GM23338 (cell line): ENCODE results near the gene PHF20. TPM values are rescaled to one million over a fixed set of nuclear protein-coding genes. Genes with fewer than 3 reads are reported as not detected.

ENCODE experiments used
- ATAC-seq: fragments of 200-7000 bp; cut with Tn5 transposase; 3 replicates; pipeline ENCODE4 v1.9.1; 2020
- DNase-seq: peaks from one replicate; pipeline ENCODE4 v3.0.0-alpha.2; 2015; ENCODE audit warnings: low spot score
- H2AFZ ChIP-seq: fragments of 200-600 bp; sonication (generic); 2 replicates; pipeline ENCODE4 v1.8.0; 2016; ENCODE audit warnings: antibody characterized with exemption, mild to moderate bottlenecking, moderate library complexity
- H3F3A ChIP-seq: fragments of 200-600 bp; sonication (generic); replicated peaks from 2 replicates; pipeline ENCODE4 v1.8.0; 2017; ENCODE audit warnings: antibody characterized with exemption, mixed run types, low read depth
- H3K27ac ChIP-seq: fragments of 200-600 bp; sonication (generic); 2 replicates; pipeline ENCODE4 v1.6.1; 2016; ENCODE audit warnings: low read depth
- H3K27me3 ChIP-seq: fragments of 200-600 bp; sonication (generic); 2 replicates; pipeline ENCODE4 v1.8.0; 2016; ENCODE audit warnings: mild to moderate bottlenecking, mixed run types, moderate library complexity; ENCODE audit not compliant: insufficient read depth
- H3K36me3 ChIP-seq: fragments of 200-600 bp; sonication (generic); 2 replicates; pipeline ENCODE4 v1.8.0; 2016; ENCODE audit warnings: mild to moderate bottlenecking; ENCODE audit not compliant: insufficient read depth
- H3K4me1 ChIP-seq: fragments of 200-600 bp; sonication (generic); 2 replicates; pipeline ENCODE4 v1.8.0; 2016; ENCODE audit warnings: mild to moderate bottlenecking, moderate library complexity; ENCODE audit not compliant: insufficient read depth
- H3K4me2 ChIP-seq: fragments of 200-600 bp; sonication (generic); 2 replicates; pipeline ENCODE4 v1.7.1; 2017; ENCODE audit warnings: mixed run types
- H3K4me3 ChIP-seq: fragments of 200-600 bp; sonication (generic); 2 replicates; pipeline ENCODE4 v1.6.1; 2016; ENCODE audit warnings: mixed run types
- H3K79me2 ChIP-seq: fragments of 200-600 bp; sonication (generic); replicated peaks from 2 replicates; pipeline ENCODE4 v1.8.0; 2017; ENCODE audit warnings: mild to moderate bottlenecking; ENCODE audit not compliant: insufficient read depth
- H3K9me2 ChIP-seq: fragments of 200-600 bp; sonication (generic); 2 replicates; pipeline ENCODE4 v1.8.0; 2017; ENCODE audit not compliant: insufficient read depth
- H4K20me1 ChIP-seq: fragments of 200-600 bp; sonication (generic); replicated peaks from 2 replicates; pipeline ENCODE4 v1.8.0; 2017; ENCODE audit warnings: mild to moderate bottlenecking; ENCODE audit not compliant: insufficient read depth
- H3K27ac Mint-ChIP-seq: 2 replicates; pipeline ENCODE4 v1.8.0; 2020; ENCODE audit warnings: inconsistent platforms, mild to moderate bottlenecking, moderate library complexity, mixed read lengths
- H3K27me3 Mint-ChIP-seq: 3 replicates; pipeline ENCODE4 v1.8.0; 2022; ENCODE audit warnings: low read depth, mild to moderate bottlenecking, moderate library complexity, mixed read lengths, inconsistent platforms; ENCODE audit not compliant: insufficient read depth, poor library complexity
- H3K36me3 Mint-ChIP-seq: 3 replicates; pipeline ENCODE4 v1.8.0; 2021; ENCODE audit warnings: low read depth, mild to moderate bottlenecking, inconsistent platforms, moderate library complexity, mixed read lengths
- H3K4me1 Mint-ChIP-seq: 3 replicates; pipeline ENCODE4 v1.8.0; 2020; ENCODE audit warnings: mild to moderate bottlenecking, inconsistent platforms, mixed read lengths
- H3K4me3 Mint-ChIP-seq: 3 replicates; pipeline ENCODE4 v1.8.0; 2021; ENCODE audit warnings: moderate library complexity, mild to moderate bottlenecking, inconsistent platforms, mixed read lengths
- H3K9me3 Mint-ChIP-seq: 3 replicates; pipeline ENCODE4 v1.8.0; 2020; ENCODE audit warnings: moderate library complexity, mild to moderate bottlenecking, inconsistent platforms, mixed read lengths
- CREB1 ChIP-seq: fragments of 250-450 bp; sonication (Bioruptor Pico); IDR thresholded peaks from 2 replicates; pipeline ENCODE4 v1.5.0; 2020; ENCODE audit warnings: low read depth, mild to moderate bottlenecking, moderate library complexity
- EZH2 ChIP-seq: fragments of 200-600 bp; sonication (generic); IDR thresholded peaks from one replicate; pipeline ENCODE4 v1.8.0; 2017; ENCODE audit warnings: antibody characterized with exemption, mild to moderate bottlenecking, low read depth; ENCODE audit not compliant: unreplicated experiment
- EZH2phosphoT487 ChIP-seq: fragments of 200-600 bp; sonication (generic); IDR thresholded peaks from one replicate; pipeline ENCODE4 v1.8.1; 2018; ENCODE audit warnings: antibody characterized with exemption; ENCODE audit not compliant: unreplicated experiment
- JUNB ChIP-seq: IDR thresholded peaks from one replicate; pipeline ENCODE4 v1.6.1; 2016; ENCODE audit warnings: antibody characterized with exemption; ENCODE audit not compliant: unreplicated experiment
- NANOG ChIP-seq: IDR thresholded peaks from 2 replicates; pipeline ENCODE4 v1.6.1; 2016; ENCODE audit warnings: antibody characterized with exemption, borderline replicate concordance
- POLR2AphosphoS5 ChIP-seq: IDR thresholded peaks from 2 replicates; pipeline ENCODE4 v1.6.1; 2016; ENCODE audit warnings: antibody characterized with exemption, low read depth
- STAT1 ChIP-seq: IDR thresholded peaks from one replicate; pipeline ENCODE4 v1.6.1; 2016; ENCODE audit warnings: antibody characterized with exemption; ENCODE audit not compliant: unreplicated experiment
- ZNF114 ChIP-seq: fragments of 250-450 bp; sonication (Bioruptor Pico); IDR thresholded peaks from 2 replicates; pipeline ENCODE4 v1.5.0; 2020; ENCODE audit warnings: mild to moderate bottlenecking, moderate library complexity
- ZNF331 ChIP-seq: fragments of 250-450 bp; sonication (Bioruptor Pico); IDR thresholded peaks from 2 replicates; pipeline ENCODE4 v1.5.0; 2020; ENCODE audit warnings: low read depth, mild to moderate bottlenecking, moderate library complexity
- polyA plus RNA-seq: library from polyadenylated mRNA; unstranded; fragments of >200 nt; fragmentation: Nextera tagmentation; extraction: Ambion mirVana; gene quantifications from 2 replicates; pipeline ENCODE4 v1.2.1, GENCODE V29; 2016
- total RNA-seq: library from RNA; depleted of rRNA; stranded (reverse); fragments of >200 nt; shearing (Covaris generic); gene quantifications from 2 replicates; pipeline ENCODE4 v1.2.3, GENCODE V29; 2014
- TF ChIP-seq, protein P1 (sequence below): IDR thresholded peaks from 2 replicates; pipeline ENCODE4 v1.6.1; 2016; ENCODE audit warnings: antibody characterized with exemption
- TF ChIP-seq, protein P2 (sequence below): fragments of 250-450 bp; sonication (Bioruptor Pico); IDR thresholded peaks from 2 replicates; pipeline ENCODE4 v1.5.0; 2020; ENCODE audit warnings: mild to moderate bottlenecking, moderate library complexity
- TF ChIP-seq, protein P3 (sequence below): IDR thresholded peaks from one replicate; pipeline ENCODE4 v1.6.1; 2018; ENCODE audit warnings: antibody characterized with exemption; ENCODE audit not compliant: unreplicated experiment
- TF ChIP-seq, protein P4 (sequence below), 2 experiments: fragments of 200-600 bp in 1 of 2; sonication (generic) in 1 of 2; conservative IDR thresholded peaks; 2 replicates each; pipeline versions ENCODE4 v1.5.1 to v1.6.1; 2016 to 2017; ENCODE audit warnings: antibody characterized with exemption in 2 of 2, low read depth in 2 of 2, mild to moderate bottlenecking in 2 of 2, moderate library complexity in 1 of 2

Gene PHF20
- total and polyA plus RNA-seq, 2 experiments from 2014 or later, result 71.8 to 103 TPM

DNA sequence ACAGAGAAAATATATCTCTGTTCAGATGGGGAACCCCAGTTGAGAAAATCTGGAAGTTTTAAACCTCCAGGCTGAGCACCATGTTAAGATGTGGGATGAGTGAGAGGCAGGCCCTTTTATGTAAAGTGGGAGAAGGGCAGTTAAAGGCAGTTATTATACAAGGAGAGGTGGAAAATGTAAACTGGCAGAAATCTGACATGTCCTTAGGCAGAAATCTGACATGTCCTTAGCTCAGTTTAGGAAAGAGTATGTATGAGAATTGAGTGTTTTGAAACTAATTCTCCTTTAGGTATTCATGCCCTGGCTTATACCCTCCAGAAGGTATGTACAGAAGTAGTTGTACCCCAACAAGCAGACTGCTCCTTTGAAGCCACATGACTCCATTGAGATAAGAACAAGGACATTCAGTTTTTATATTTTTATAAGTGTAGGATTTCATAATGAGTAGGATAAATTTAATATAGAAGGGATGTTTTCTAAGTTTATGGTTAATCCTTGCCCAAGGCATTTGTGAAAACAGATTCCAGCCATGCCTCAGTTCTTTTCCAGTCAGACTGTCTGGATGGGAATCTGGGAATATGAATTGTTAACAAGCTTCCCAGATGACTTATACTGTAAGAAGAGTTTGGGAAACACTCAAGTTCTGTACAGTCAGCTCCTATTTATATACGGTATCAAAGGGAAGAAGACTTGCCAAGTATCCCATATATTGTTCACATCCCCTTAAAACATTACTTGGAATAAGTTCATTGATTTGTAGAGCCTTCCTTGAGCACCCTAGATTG, 94.8 kb downstream of the PHF20 start:
- ATAC-seq (no peak), DNase-seq (no peak)
- Mint-ChIP-seq H3K4me1 (no peaks in the 10 kb centered on the region), H3K27me3 (peaks cover 1% of the 10 kb centered on the region), H3K4me3 (no peak overlapping the region), H3K27ac (no peak overlapping the region), H3K36me3 (peaks cover 5% of the 10 kb centered on the region; the same call in 2 of the 3 replicates), H3K9me3 (no peaks in the 10 kb centered on the region)
- H3F3A ChIP-seq, result no peaks in the 10 kb centered on the region
- no peaks in the 10 kb centered on the region for H3K4me1 ChIP-seq
- H3K36me3 ChIP-seq, result no peaks in the 10 kb centered on the region
- no peak overlapping the region for H3K4me2 ChIP-seq
- no peak overlapping the region for H3K27ac ChIP-seq
- H2AFZ ChIP-seq, result no peak overlapping the region
- no peaks in the 10 kb centered on the region for H3K9me2 ChIP-seq
- no peaks in the 10 kb centered on the region for H3K27me3 ChIP-seq
- TF ChIP-seq POLR2AphosphoS5 (no peak), ZNF331 (CRISPR knock-in tag) (no peak), NANOG (no peak), JUNB (no peak), EZH2phosphoT487 (no peak), CREB1 (CRISPR knock-in tag) (no peak), EZH2 (no peak), STAT1 (no peak), ZNF114 (CRISPR knock-in tag) (no peak)
- TF ChIP-seq, protein P1, sequence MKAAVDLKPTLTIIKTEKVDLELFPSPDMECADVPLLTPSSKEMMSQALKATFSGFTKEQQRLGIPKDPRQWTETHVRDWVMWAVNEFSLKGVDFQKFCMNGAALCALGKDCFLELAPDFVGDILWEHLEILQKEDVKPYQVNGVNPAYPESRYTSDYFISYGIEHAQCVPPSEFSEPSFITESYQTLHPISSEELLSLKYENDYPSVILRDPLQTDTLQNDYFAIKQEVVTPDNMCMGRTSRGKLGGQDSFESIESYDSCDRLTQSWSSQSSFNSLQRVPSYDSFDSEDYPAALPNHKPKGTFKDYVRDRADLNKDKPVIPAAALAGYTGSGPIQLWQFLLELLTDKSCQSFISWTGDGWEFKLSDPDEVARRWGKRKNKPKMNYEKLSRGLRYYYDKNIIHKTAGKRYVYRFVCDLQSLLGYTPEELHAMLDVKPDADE, result no peak
- TF ChIP-seq, protein P2, sequence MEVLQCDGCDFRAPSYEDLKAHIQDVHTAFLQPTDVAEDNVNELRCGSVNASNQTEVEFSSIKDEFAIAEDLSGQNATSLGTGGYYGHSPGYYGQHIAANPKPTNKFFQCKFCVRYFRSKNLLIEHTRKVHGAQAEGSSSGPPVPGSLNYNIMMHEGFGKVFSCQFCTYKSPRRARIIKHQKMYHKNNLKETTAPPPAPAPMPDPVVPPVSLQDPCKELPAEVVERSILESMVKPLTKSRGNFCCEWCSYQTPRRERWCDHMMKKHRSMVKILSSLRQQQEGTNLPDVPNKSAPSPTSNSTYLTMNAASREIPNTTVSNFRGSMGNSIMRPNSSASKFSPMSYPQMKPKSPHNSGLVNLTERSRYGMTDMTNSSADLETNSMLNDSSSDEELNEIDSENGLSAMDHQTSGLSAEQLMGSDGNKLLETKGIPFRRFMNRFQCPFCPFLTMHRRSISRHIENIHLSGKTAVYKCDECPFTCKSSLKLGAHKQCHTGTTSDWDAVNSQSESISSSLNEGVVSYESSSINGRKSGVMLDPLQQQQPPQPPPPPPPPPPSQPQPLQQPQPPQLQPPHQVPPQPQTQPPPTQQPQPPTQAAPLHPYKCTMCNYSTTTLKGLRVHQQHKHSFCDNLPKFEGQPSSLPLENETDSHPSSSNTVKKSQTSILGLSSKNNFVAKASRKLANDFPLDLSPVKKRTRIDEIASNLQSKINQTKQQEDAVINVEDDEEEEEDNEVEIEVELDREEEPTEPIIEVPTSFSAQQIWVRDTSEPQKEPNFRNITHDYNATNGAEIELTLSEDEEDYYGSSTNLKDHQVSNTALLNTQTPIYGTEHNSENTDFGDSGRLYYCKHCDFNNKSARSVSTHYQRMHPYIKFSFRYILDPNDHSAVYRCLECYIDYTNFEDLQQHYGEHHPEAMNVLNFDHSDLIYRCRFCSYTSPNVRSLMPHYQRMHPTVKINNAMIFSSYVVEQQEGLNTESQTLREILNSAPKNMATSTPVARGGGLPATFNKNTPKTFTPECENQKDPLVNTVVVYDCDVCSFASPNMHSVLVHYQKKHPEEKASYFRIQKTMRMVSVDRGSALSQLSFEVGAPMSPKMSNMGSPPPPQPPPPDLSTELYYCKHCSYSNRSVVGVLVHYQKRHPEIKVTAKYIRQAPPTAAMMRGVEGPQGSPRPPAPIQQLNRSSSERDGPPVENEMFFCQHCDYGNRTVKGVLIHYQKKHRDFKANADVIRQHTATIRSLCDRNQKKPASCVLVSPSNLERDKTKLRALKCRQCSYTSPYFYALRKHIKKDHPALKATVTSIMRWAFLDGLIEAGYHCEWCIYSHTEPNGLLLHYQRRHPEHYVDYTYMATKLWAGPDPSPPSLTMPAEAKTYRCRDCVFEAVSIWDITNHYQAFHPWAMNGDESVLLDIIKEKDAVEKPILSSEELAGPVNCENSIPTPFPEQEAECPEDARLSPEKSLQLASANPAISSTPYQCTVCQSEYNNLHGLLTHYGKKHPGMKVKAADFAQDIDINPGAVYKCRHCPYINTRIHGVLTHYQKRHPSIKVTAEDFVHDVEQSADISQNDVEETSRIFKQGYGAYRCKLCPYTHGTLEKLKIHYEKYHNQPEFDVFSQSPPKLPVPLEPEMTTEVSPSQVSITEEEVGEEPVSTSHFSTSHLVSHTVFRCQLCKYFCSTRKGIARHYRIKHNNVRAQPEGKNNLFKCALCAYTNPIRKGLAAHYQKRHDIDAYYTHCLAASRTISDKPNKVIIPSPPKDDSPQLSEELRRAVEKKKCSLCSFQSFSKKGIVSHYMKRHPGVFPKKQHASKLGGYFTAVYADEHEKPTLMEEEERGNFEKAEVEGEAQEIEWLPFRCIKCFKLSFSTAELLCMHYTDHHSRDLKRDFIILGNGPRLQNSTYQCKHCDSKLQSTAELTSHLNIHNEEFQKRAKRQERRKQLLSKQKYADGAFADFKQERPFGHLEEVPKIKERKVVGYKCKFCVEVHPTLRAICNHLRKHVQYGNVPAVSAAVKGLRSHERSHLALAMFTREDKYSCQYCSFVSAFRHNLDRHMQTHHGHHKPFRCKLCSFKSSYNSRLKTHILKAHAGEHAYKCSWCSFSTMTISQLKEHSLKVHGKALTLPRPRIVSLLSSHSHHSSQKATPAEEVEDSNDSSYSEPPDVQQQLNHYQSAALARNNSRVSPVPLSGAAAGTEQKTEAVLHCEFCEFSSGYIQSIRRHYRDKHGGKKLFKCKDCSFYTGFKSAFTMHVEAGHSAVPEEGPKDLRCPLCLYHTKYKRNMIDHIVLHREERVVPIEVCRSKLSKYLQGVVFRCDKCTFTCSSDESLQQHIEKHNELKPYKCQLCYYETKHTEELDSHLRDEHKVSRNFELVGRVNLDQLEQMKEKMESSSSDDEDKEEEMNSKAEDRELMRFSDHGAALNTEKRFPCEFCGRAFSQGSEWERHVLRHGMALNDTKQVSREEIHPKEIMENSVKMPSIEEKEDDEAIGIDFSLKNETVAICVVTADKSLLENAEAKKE (CRISPR knock-in tag), result no peak
- TF ChIP-seq, protein P3, sequence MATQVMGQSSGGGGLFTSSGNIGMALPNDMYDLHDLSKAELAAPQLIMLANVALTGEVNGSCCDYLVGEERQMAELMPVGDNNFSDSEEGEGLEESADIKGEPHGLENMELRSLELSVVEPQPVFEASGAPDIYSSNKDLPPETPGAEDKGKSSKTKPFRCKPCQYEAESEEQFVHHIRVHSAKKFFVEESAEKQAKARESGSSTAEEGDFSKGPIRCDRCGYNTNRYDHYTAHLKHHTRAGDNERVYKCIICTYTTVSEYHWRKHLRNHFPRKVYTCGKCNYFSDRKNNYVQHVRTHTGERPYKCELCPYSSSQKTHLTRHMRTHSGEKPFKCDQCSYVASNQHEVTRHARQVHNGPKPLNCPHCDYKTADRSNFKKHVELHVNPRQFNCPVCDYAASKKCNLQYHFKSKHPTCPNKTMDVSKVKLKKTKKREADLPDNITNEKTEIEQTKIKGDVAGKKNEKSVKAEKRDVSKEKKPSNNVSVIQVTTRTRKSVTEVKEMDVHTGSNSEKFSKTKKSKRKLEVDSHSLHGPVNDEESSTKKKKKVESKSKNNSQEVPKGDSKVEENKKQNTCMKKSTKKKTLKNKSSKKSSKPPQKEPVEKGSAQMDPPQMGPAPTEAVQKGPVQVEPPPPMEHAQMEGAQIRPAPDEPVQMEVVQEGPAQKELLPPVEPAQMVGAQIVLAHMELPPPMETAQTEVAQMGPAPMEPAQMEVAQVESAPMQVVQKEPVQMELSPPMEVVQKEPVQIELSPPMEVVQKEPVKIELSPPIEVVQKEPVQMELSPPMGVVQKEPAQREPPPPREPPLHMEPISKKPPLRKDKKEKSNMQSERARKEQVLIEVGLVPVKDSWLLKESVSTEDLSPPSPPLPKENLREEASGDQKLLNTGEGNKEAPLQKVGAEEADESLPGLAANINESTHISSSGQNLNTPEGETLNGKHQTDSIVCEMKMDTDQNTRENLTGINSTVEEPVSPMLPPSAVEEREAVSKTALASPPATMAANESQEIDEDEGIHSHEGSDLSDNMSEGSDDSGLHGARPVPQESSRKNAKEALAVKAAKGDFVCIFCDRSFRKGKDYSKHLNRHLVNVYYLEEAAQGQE, result no peak
- TF ChIP-seq, protein P4, sequence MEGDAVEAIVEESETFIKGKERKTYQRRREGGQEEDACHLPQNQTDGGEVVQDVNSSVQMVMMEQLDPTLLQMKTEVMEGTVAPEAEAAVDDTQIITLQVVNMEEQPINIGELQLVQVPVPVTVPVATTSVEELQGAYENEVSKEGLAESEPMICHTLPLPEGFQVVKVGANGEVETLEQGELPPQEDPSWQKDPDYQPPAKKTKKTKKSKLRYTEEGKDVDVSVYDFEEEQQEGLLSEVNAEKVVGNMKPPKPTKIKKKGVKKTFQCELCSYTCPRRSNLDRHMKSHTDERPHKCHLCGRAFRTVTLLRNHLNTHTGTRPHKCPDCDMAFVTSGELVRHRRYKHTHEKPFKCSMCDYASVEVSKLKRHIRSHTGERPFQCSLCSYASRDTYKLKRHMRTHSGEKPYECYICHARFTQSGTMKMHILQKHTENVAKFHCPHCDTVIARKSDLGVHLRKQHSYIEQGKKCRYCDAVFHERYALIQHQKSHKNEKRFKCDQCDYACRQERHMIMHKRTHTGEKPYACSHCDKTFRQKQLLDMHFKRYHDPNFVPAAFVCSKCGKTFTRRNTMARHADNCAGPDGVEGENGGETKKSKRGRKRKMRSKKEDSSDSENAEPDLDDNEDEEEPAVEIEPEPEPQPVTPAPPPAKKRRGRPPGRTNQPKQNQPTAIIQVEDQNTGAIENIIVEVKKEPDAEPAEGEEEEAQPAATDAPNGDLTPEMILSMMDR (conservative IDR thresholded peaks at IDR 0.05; ENCODE audit: low read depth in 2 of 2), result no peak
- no peak overlapping the region for H3K4me3 ChIP-seq
- H4K20me1 ChIP-seq, result no peaks in the 10 kb centered on the region
- no peaks in the 10 kb centered on the region; the same call in 1 of the 2 replicates for H3K79me2 ChIP-seq
